ENCODE measurements around the gene CCPG1. TPM values are rescaled to one million over a fixed set of nuclear protein-coding genes. Genes with fewer than 3 reads are reported as not detected.

The CCPG1 gene, protein sequence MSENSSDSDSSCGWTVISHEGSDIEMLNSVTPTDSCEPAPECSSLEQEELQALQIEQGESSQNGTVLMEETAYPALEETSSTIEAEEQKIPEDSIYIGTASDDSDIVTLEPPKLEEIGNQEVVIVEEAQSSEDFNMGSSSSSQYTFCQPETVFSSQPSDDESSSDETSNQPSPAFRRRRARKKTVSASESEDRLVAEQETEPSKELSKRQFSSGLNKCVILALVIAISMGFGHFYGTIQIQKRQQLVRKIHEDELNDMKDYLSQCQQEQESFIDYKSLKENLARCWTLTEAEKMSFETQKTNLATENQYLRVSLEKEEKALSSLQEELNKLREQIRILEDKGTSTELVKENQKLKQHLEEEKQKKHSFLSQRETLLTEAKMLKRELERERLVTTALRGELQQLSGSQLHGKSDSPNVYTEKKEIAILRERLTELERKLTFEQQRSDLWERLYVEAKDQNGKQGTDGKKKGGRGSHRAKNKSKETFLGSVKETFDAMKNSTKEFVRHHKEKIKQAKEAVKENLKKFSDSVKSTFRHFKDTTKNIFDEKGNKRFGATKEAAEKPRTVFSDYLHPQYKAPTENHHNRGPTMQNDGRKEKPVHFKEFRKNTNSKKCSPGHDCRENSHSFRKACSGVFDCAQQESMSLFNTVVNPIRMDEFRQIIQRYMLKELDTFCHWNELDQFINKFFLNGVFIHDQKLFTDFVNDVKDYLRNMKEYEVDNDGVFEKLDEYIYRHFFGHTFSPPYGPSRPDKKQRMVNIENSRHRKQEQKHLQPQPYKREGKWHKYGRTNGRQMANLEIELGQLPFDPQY
- total RNA-seq (2013): 111 TPM
- polyA plus RNA-seq (100 to 1,000 TPM in 2 of 3 donors, 10 to 100 TPM in 1; 21.1 to 196 (median 145) TPM), polyA minus RNA-seq (24.8 and 35.2 TPM in 2 replicates), total RNA-seq (1.7 to 22.5 (median 14.8) reads per million in 11 experiments)

DNA sequence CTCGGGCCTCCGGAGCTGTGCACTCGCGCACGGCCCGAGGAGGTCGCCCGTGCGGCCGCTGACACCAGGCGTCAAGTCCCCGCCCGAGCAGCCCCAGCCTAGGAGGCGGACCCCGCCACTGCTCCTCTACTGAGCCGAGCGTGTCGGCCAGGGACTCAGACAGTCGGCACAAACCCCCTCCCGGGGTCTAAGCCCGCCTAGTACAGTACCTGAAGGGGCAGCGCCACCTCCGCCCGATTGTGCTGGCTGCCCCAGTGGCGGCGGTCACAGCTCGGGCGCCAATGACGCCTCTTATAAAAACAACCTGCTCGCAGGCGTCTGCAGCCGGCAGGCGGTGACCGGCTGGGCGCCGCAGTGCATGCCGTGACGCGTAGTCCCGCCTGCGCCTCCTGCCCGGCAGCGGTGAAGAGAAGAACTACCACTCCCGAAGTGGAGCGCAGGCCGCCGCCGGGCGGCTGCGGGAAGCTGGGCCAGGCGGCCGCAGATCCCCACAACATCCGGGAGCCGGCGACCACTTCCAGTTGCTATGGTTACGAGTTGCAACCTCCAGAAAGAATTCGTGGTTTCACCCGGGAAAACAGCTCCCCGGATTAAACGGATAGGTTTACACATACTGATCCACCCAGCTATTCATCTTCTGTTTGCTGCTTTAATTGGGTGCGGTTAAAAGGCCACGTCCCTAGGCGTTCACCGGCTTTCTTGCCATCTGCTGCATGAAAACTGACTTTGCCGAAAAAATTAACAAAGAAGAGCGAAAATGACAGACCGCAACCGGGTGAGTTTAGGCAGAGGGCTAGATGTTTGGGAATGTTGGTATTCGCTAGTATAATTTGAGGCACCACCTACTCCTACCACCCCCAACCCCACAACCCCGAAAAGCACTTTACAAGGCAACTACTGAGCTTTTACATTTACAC lies at the start of gene CCPG1, which contains the start of gene PIERCE2:
CCPG1 (minus strand) TSS at position 348 of the 917 bp plus-strand sequence. CDS start 18,935 bp downstream, outside the sequence.
PIERCE2 (plus strand) TSS at position 484 of the 917 bp plus-strand sequence; CDS start at position 758, 274 bp downstream.
- TF ChIP-seq, protein P1, sequence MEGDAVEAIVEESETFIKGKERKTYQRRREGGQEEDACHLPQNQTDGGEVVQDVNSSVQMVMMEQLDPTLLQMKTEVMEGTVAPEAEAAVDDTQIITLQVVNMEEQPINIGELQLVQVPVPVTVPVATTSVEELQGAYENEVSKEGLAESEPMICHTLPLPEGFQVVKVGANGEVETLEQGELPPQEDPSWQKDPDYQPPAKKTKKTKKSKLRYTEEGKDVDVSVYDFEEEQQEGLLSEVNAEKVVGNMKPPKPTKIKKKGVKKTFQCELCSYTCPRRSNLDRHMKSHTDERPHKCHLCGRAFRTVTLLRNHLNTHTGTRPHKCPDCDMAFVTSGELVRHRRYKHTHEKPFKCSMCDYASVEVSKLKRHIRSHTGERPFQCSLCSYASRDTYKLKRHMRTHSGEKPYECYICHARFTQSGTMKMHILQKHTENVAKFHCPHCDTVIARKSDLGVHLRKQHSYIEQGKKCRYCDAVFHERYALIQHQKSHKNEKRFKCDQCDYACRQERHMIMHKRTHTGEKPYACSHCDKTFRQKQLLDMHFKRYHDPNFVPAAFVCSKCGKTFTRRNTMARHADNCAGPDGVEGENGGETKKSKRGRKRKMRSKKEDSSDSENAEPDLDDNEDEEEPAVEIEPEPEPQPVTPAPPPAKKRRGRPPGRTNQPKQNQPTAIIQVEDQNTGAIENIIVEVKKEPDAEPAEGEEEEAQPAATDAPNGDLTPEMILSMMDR (IDR thresholded peaks at IDR 0.05): peak; percentile 90

More for the DNA sequence above, at the start of gene CCPG1, which contains the start of gene PIERCE2:
- Mint-ChIP-seq H3K4me3 (peak within 1 kb of the TSS; percentile 85 to 97), H3K9me3 (no peaks in the 10 kb centered on the region), H3K27me3 (ENCODE audit: low read depth in 3 of 3) (no peaks in the 10 kb centered on the region), H3K36me3 (no peaks in the 10 kb centered on the region), H3K4me1 (peaks cover 46% of the 10 kb centered on the region), H3K27ac (peak within 1 kb of the TSS; percentile 89 to 97 (median 94))
- Histone ChIP-seq H3K36me3 (replicated peaks in 1 of 2; ENCODE audit: control insufficient read depth in 1 of 2, insufficient read depth in 2 of 2, low read length in 2 of 2) (no peaks in the 10 kb centered on the region), H3K9me3 (replicated peaks in 1 of 2; ENCODE audit: control insufficient read depth in 1 of 2, insufficient read depth in 1 of 2, low read length in 2 of 2) (no peaks in the 10 kb centered on the region), H3K4me1 (ENCODE audit: control insufficient read depth in 1 of 2, insufficient read depth in 2 of 2, low read length in 2 of 2) (peaks cover 41 to 51% of the 10 kb centered on the region in 2 donors), H3K27ac (ENCODE audit: low read depth in 1 of 2, low read length in 2 of 2) (peak within 1 kb of the TSS; percentile 92), H3K4me2 (replicated peaks; ENCODE audit: extremely low read depth, low read length, poor library complexity, severe bottlenecking) (peak within 1 kb of the TSS; percentile 82), H2AFZ (ENCODE audit: insufficient read depth, low read depth, low read length, poor library complexity, severe bottlenecking) (peak within 1 kb of the TSS; percentile 91), H4K20me1 (ENCODE audit: insufficient read depth, low read length) (no peaks in the 10 kb centered on the region), H3K4me3 (replicated peaks in 1 of 3; ENCODE audit: low read depth in 2 of 3, low read length in 3 of 3) (peak within 1 kb of the TSS; percentile 83 to 96 (median 89)), H3K27me3 (ENCODE audit: control insufficient read depth in 2 of 2, insufficient read depth in 2 of 2, low read length in 2 of 2) (no peaks in the 10 kb centered on the region), H3K79me2 (ENCODE audit: insufficient read depth, low read length) (peaks cover 44% of the 10 kb centered on the region), H3K9ac (ENCODE audit: insufficient read depth, low read length, poor library complexity, severe bottlenecking) (peak within 1 kb of the TSS; percentile 90)
- intact Hi-C loops (cut with micrococcal nuclease): loop anchor here (5.0 to 10.0 kb wide), 4 partner anchors 83 to 211 kb away; partner anchors contain the start of genes PIGB (in 1 of the 2), PIGBOS1 (in 1 of the 2) and RSL24D1 (in 1 of the 2)
- WGBS (ENCODE audit: insufficient coverage): under 1% methylated on average over 59 of the region's 70 CpGs
- DNase-seq: peak; percentile 87 to 91 (median 89)
